Mesothelial cell of epicardium (in vitro differentiated cells): ENCODE data around the gene LYZL1. TPM values are rescaled to one million over a fixed set of nuclear protein-coding genes. Genes with fewer than 3 reads are reported as not detected.
"Not testable (repeated sequence)": the region's sequence is repeated elsewhere in the genome, so short reads cannot be mapped to it uniquely, and the experiment has no call there.

Experiments used
- DNase-seq, 2 experiments: peaks; one replicate each; pipeline ENCODE4 v3.0.0; 2021; ENCODE audit warnings: low spot score in 2 of 2; ENCODE audit not compliant: unreplicated experiment in 2 of 2
- H3K27ac Mint-ChIP-seq: 2 replicates; pipeline ENCODE4 v1.8.0; 2021; ENCODE audit warnings: mixed read lengths
- H3K27me3 Mint-ChIP-seq: 2 replicates; pipeline ENCODE4 v1.8.0; 2021; ENCODE audit warnings: low read depth, mixed read lengths
- H3K36me3 Mint-ChIP-seq: 2 replicates; pipeline ENCODE4 v1.8.0; 2021; ENCODE audit warnings: mixed read lengths
- H3K4me1 Mint-ChIP-seq: 2 replicates; pipeline ENCODE4 v1.8.0; 2021; ENCODE audit warnings: mixed read lengths
- H3K4me3 Mint-ChIP-seq: 2 replicates; pipeline ENCODE4 v1.8.0; 2021; ENCODE audit warnings: mild to moderate bottlenecking, moderate library complexity, mixed read lengths
- H3K9me3 Mint-ChIP-seq: 2 replicates; pipeline ENCODE4 v1.8.0; 2021; ENCODE audit warnings: mixed read lengths
- CTCF ChIP-seq: fragments of 200-600 bp; sonication (generic); IDR thresholded peaks from one replicate; pipeline ENCODE4 v1.5.0; 2021; ENCODE audit warnings: antibody characterized with exemption; ENCODE audit not compliant: unreplicated experiment
- total RNA-seq: library from RNA; stranded (reverse); gene quantifications from 3 replicates; pipeline ENCODE4 v1.2.1, GENCODE V29; 2021

LYZL1 gene
- total RNA-seq, 1 donor from 2014 or later, result not detected

- Mint-ChIP-seq H3K9me3 (peaks cover 4% of the 10 kb centered on the region), H3K4me3 (no peak overlapping the region), H3K27me3 (no peaks in the 10 kb centered on the region), H3K36me3 (no peaks in the 10 kb centered on the region), H3K4me1 (peaks cover 35% of the 10 kb centered on the region), H3K27ac (peak overlapping the region; percentile 91)
- DNase-seq, result no peak
- TF ChIP-seq CTCF, result no peak
Measured at GRCh38 chr10:29353305-29353704, 64.4 kb downstream of the LYZL1 start.

- DNase-seq, result no peak
- no peaks in the 10 kb centered on the region for H3K36me3 Mint-ChIP-seq
- no peaks in the 10 kb centered on the region for H3K27me3 Mint-ChIP-seq
- H3K27ac Mint-ChIP-seq, result peak overlapping the region; percentile 91
- no peak for TF ChIP-seq CTCF
- H3K9me3 Mint-ChIP-seq, result peaks cover 4% of the 10 kb centered on the region
- no peak overlapping the region for H3K4me3 Mint-ChIP-seq
- H3K4me1 Mint-ChIP-seq, result peaks cover 41% of the 10 kb centered on the region
Measured at GRCh38 chr10:29353887-29354561, 65.2 kb downstream of the LYZL1 start.

GRCh38 chr10:29355411-29355991, 66.6 kb downstream of the LYZL1 start:
- Mint-ChIP-seq H3K27me3 (no peaks in the 10 kb centered on the region), H3K36me3 (no peaks in the 10 kb centered on the region), H3K4me3 (no peak overlapping the region), H3K9me3 (no peaks in the 10 kb centered on the region), H3K27ac (peak overlapping the region; percentile 79), H3K4me1 (peaks cover 44% of the 10 kb centered on the region)
- DNase-seq, result no peak
- no peak for TF ChIP-seq CTCF

- H3K4me1 Mint-ChIP-seq, result peaks cover 49% of the 10 kb centered on the region
Measured at GRCh38 chr10:29356931-29357330, 68.1 kb downstream of the LYZL1 start.

GRCh38 chr10:29358010-29358616, 69.2 kb downstream of the LYZL1 start:
- Mint-ChIP-seq H3K36me3 (no peaks in the 10 kb centered on the region), H3K27ac (peak overlapping the region; percentile 79), H3K9me3 (no peaks in the 10 kb centered on the region), H3K4me1 (peaks cover 49% of the 10 kb centered on the region), H3K27me3 (no peaks in the 10 kb centered on the region), H3K4me3 (no peak overlapping the region)
- DNase-seq, result no peak
- TF ChIP-seq CTCF, result no peak

More at GRCh38 chr10:29356931-29357330, 68.1 kb downstream of the LYZL1 start:
- H3K27me3 Mint-ChIP-seq, result no peaks in the 10 kb centered on the region
- DNase-seq, result no peak
- TF ChIP-seq CTCF, result no peak
- no peaks in the 10 kb centered on the region for H3K9me3 Mint-ChIP-seq
- no peaks in the 10 kb centered on the region for H3K36me3 Mint-ChIP-seq
- no peak overlapping the region for H3K4me3 Mint-ChIP-seq
- no peak overlapping the region for H3K27ac Mint-ChIP-seq

GRCh38 chr10:29360215-29360853, 71.5 kb downstream of the LYZL1 start:
- not testable (repeated sequence) for H3K4me3 Mint-ChIP-seq, DNase-seq, H3K9me3 Mint-ChIP-seq, H3K36me3 Mint-ChIP-seq, H3K27me3 Mint-ChIP-seq
- H3K27ac Mint-ChIP-seq, result peak overlapping the region; percentile 41
- peaks cover 33% of the 10 kb centered on the region for H3K4me1 Mint-ChIP-seq
